NCI-H82 treated with DMSO at 0.1 percent for 48 hours (cell line): ENCODE results near the gene SCAF8.
A peak's percentile ranks its signal among the peaks of the same experiment; 100 is the strongest.
"Not testable (repeated sequence)": the region's sequence is repeated elsewhere in the genome, so short reads cannot be mapped to it uniquely, and the experiment has no call there.

Source experiments
- DNase-seq: peaks from one replicate; lab custom pipeline; 2025; ENCODE audit not compliant: unreplicated experiment; lab: John Stamatoyannopoulos, UW

SCAF8 gene

GRCh38 chr6:154732538-154733182 is 556 bp upstream of the SCAF8 start:
- DNase-seq, result no peak

- DNase-seq, result peak; percentile 86
These were observed 588 bp downstream of the SCAF8 start for GRCh38 chr6:154733626-154734382.

GRCh38 chr6:154736618-154737259 is 3.5 kb downstream of the SCAF8 start:
- DNase-seq, result no peak

- no peak for DNase-seq
These were observed 4.2 kb downstream of the SCAF8 start for GRCh38 chr6:154737424-154737823.

- no peak for DNase-seq
These were observed 5.3 kb downstream of the SCAF8 start for GRCh38 chr6:154738551-154738961.

GRCh38 chr6:154740658-154741057 is 7.4 kb downstream of the SCAF8 start:
- DNase-seq, result no peak

GRCh38 chr6:154742891-154743290 is 9.7 kb downstream of the SCAF8 start:
- DNase-seq, result no peak

- not testable (repeated sequence) for DNase-seq
These were observed 11.0 kb downstream of the SCAF8 start for GRCh38 chr6:154744029-154744745.

- DNase-seq, result no peak
These were observed 12.0 kb downstream of the SCAF8 start for GRCh38 chr6:154745243-154745642.

GRCh38 chr6:154749341-154749740 is 16.1 kb downstream of the SCAF8 start:
- DNase-seq, result no peak

- no peak for DNase-seq
These were observed 18.0 kb downstream of the SCAF8 start for GRCh38 chr6:154751011-154751800.

- peak; percentile 36 for DNase-seq
These were observed 18.8 kb downstream of the SCAF8 start for GRCh38 chr6:154752022-154752421.

GRCh38 chr6:154754152-154754551 is 20.9 kb downstream of the SCAF8 start:
- no peak for DNase-seq

- no peak for DNase-seq
These were observed 24.3 kb downstream of the SCAF8 start for GRCh38 chr6:154757352-154758050.

GRCh38 chr6:154758125-154758524 is 24.9 kb downstream of the SCAF8 start:
- no peak for DNase-seq

- no peak for DNase-seq
These were observed 30.4 kb downstream of the SCAF8 start for GRCh38 chr6:154763650-154764049.

GRCh38 chr6:154765273-154765672 is 32.1 kb downstream of the SCAF8 start:
- no peak for DNase-seq

- DNase-seq, result no peak
These were observed 33.1 kb downstream of the SCAF8 start for GRCh38 chr6:154766288-154766687.

GRCh38 chr6:154767003-154767723 is 33.9 kb downstream of the SCAF8 start:
- DNase-seq, result no peak
